GM18507 (cell line): Measurements from ENCODE around the gene GIGYF2.

Source experiments
- DNase-seq: peaks from one replicate; pipeline ENCODE4 v3.0.0; 2011; ENCODE audit warnings: low read depth; ENCODE audit not compliant: insufficient read length; ENCODE audit errors: extremely low spot score
- FAIRE-seq: peaks from 2 replicates; lab custom pipeline; 2011; peaks lifted over from hg19 to GRCh38; lab: Jason Lieb, UNC

GIGYF2 gene

GRCh38 chr2:232873909-232874641, 176.9 kb downstream of the GIGYF2 start:
- DNase-seq (no peak), FAIRE-seq (no peak)

- DNase-seq (no peak), FAIRE-seq (no peak)
These were observed 177.6 kb downstream of the GIGYF2 start for GRCh38 chr2:232874677-232875223.

- FAIRE-seq (no peak), DNase-seq (no peak)
These were observed 178.4 kb downstream of the GIGYF2 start for GRCh38 chr2:232875256-232876121.

- peak; percentile 18 for FAIRE-seq
These were observed 179.2 kb downstream of the GIGYF2 start for GRCh38 chr2:232876161-232876977.

GRCh38 chr2:232876978-232877441, 179.9 kb downstream of the GIGYF2 start:
- FAIRE-seq, result no peak
- no peak for DNase-seq

More at GRCh38 chr2:232876161-232876977, 179.2 kb downstream of the GIGYF2 start:
- peak; percentile 38 for DNase-seq

- FAIRE-seq (no peak), DNase-seq (no peak)
These were observed 180.9 kb downstream of the GIGYF2 start for GRCh38 chr2:232877940-232878511.

GRCh38 chr2:232878855-232879617, 181.9 kb downstream of the GIGYF2 start:
- no peak for DNase-seq
- no peak for FAIRE-seq

- DNase-seq (no peak), FAIRE-seq (no peak)
These were observed 182.7 kb downstream of the GIGYF2 start for GRCh38 chr2:232879618-232880494.

GRCh38 chr2:232880764-232881351, 183.7 kb downstream of the GIGYF2 start:
- FAIRE-seq (no peak), DNase-seq (no peak)

- FAIRE-seq (no peak), DNase-seq (no peak)
These were observed 185.0 kb downstream of the GIGYF2 start for GRCh38 chr2:232882085-232882484.

GRCh38 chr2:232882505-232883115, 185.5 kb downstream of the GIGYF2 start:
- FAIRE-seq, result no peak
- DNase-seq, result no peak

- FAIRE-seq (no peak), DNase-seq (no peak)
These were observed 186.1 kb downstream of the GIGYF2 start for GRCh38 chr2:232883116-232883721.

- DNase-seq (no peak), FAIRE-seq (no peak)
These were observed 186.9 kb downstream of the GIGYF2 start for GRCh38 chr2:232884001-232884421.

GRCh38 chr2:232884549-232885263, 187.6 kb downstream of the GIGYF2 start:
- no peak for FAIRE-seq
- no peak for DNase-seq

GRCh38 chr2:232885264-232885961, 188.3 kb downstream of the GIGYF2 start:
- no peak for DNase-seq
- FAIRE-seq, result no peak
